Mucosa of descending colon (tissue), 3 donors: ENCODE measurements around the gene GTSE1. TPM values are rescaled to one million over a fixed set of nuclear protein-coding genes. Genes with fewer than 3 reads are reported as not detected.

Experiments
- ATAC-seq: fragments of 200-7000 bp; cut with Tn5 transposase; one replicate; pipeline ENCODE4 v1.9.1; 2020; ENCODE audit warnings: mild to moderate bottlenecking, moderate library complexity
- DNase-seq, 3 donors: peaks; one replicate each; pipeline ENCODE4 v3.0.0-alpha.2; 2020
- H3K36me3 ChIP-seq: fragments of 200-600 bp; one replicate; pipeline ENCODE4 v1.8.0; 2021; ENCODE audit warnings: low read depth, mild to moderate bottlenecking
- H3K4me1 ChIP-seq: fragments of 200-600 bp; one replicate; pipeline ENCODE4 v1.8.0; 2021; ENCODE audit warnings: low read depth, mild to moderate bottlenecking
- H3K4me3 ChIP-seq: fragments of 200-600 bp; one replicate; pipeline ENCODE4 v1.8.0; 2021; ENCODE audit warnings: mild to moderate bottlenecking
- H3K9me3 ChIP-seq: fragments of 200-600 bp; one replicate; pipeline ENCODE4 v1.8.0; 2021; ENCODE audit warnings: mild to moderate bottlenecking
- CTCF ChIP-seq: fragments of 200-600 bp; IDR thresholded peaks from one replicate; pipeline ENCODE4 v1.8.0; 2022; ENCODE audit warnings: antibody characterized with exemption, mild to moderate bottlenecking
- intact Hi-C, 2 donors: fragments of 100-400 bp; cut with DNase I in 1 of 2; cut with micrococcal nuclease in 1 of 2; formaldehyde crosslinking; loops; one replicate each; pipeline versions ENCODE4 v1.11.0 to v1.11.1; 2022; cut with DNase I, micrococcal nuclease
- total RNA-seq, 3 donors: library from RNA; stranded (reverse); fragmentation: NEBNext Ultra II Directional in 2 of 3; extraction: Animal tissue kit (Norgen Biotek cat#: 25700) in 2 of 3; gene quantifications; one replicate each; pipeline versions ENCODE4 v1.2.1 to v1.2.4, GENCODE V29; 2021 to 2023
- donor health status: DM: no; HTN: no; CAD: no; lungs with moderate emphysema.
- donor health status: DM: no; HTN: no; CAD: no.
- donor health status: DM: no; HTN: yes; CAD: no.

GTSE1 gene
- total RNA-seq, 3 donors from 2014 or later: 1.6 to 10.9 (median 3.6) TPM

GRCh38 chr22:46368422-46368821, 71.8 kb downstream of the GTSE1 start:
- no peak for TF ChIP-seq CTCF
- no peak for ATAC-seq
- H3K9me3 ChIP-seq: no peaks in the 10 kb centered on the region
- intact Hi-C loops: loop anchor here in 1 of 2 donors (5.0 kb wide), 1 partner anchor 174 kb away; no protein-coding TSS in a partner anchor
- H3K36me3 ChIP-seq: no peaks in the 10 kb centered on the region
- H3K4me3 ChIP-seq: no peak overlapping the region
- H3K4me1 ChIP-seq: peaks cover 14% of the 10 kb centered on the region
- DNase-seq: peak in 2 of 3 donors; percentile 22 to 49

GRCh38 chr22:46368871-46369715, 72.4 kb downstream of the GTSE1 start:
- intact Hi-C loops: loop anchor here in 1 of 2 donors (5.0 kb wide), 1 partner anchor 173 kb away; no protein-coding TSS in a partner anchor
- DNase-seq: peak in 1 of 3 donors; percentile 43
- H3K36me3 ChIP-seq: no peaks in the 10 kb centered on the region
- H3K4me1 ChIP-seq: peaks cover 19% of the 10 kb centered on the region
- H3K9me3 ChIP-seq: no peaks in the 10 kb centered on the region
- no peak for ATAC-seq
- TF ChIP-seq CTCF: no peak
- H3K4me3 ChIP-seq: no peak overlapping the region

GRCh38 chr22:46369716-46370583, 73.3 kb downstream of the GTSE1 start:
- peaks cover 27% of the 10 kb centered on the region for H3K4me1 ChIP-seq
- no peaks in the 10 kb centered on the region for H3K36me3 ChIP-seq
- peak in 1 of 3 donors; percentile 45 for DNase-seq
- H3K9me3 ChIP-seq: no peaks in the 10 kb centered on the region
- TF ChIP-seq CTCF: no peak
- no peak overlapping the region for H3K4me3 ChIP-seq
- peak; percentile 7 for ATAC-seq
- intact Hi-C loops: loop anchor here in 1 of 2 donors (5.0 kb wide), 1 partner anchor 172 kb away; no protein-coding TSS in a partner anchor

GRCh38 chr22:46370584-46371291, 74.1 kb downstream of the GTSE1 start:
- no peak overlapping the region for H3K4me3 ChIP-seq
- TF ChIP-seq CTCF: no peak

GRCh38 chr22:46371623-46372226, 75.1 kb downstream of the GTSE1 start:
- no peaks in the 10 kb centered on the region for H3K36me3 ChIP-seq
- DNase-seq: no peak
- no peak for ATAC-seq
- no peak for TF ChIP-seq CTCF
- H3K4me1 ChIP-seq: peaks cover 28% of the 10 kb centered on the region
- peaks cover 8% of the 10 kb centered on the region for H3K9me3 ChIP-seq
- intact Hi-C loops: no loop called here
- H3K4me3 ChIP-seq: no peak overlapping the region

More at GRCh38 chr22:46370584-46371291, 74.1 kb downstream of the GTSE1 start:
- peak; percentile 1 for ATAC-seq
- peak; percentile 39 to 63 (median 55) for DNase-seq
- Histone ChIP-seq H3K36me3 (no peaks in the 10 kb centered on the region), H3K9me3 (peaks cover under 1% of the 10 kb centered on the region), H3K4me1 (peaks cover 28% of the 10 kb centered on the region)
- intact Hi-C loops: no loop called here
